ENCODE data around the gene PPP1R1A.
A peak's percentile ranks its signal among the peaks of the same experiment; 100 is the strongest.

PPP1R1A gene

GRCh38 chr12:54569072-54569471, 19.4 kb downstream of the PPP1R1A start:
- no peak overlapping the region for H3K9ac ChIP-seq (ENCODE audit: low read depth, low read length, poor library complexity)
- H3K27ac ChIP-seq (replicated peaks; ENCODE audit: low read length), result no peak overlapping the region
- H2BK120ac ChIP-seq (ENCODE audit: low read depth, low read length), result no peak overlapping the region
- H3K4ac ChIP-seq (ENCODE audit: low read length), result no peak overlapping the region
- DNase-seq (ENCODE audit: low spot score), result no peak
- no peaks in the 10 kb centered on the region for H3K36me3 ChIP-seq (replicated peaks in 1 of 2; ENCODE audit: control insufficient read depth in 2 of 2, insufficient read depth in 2 of 2, low read length in 2 of 2)
- WGBS, 2 donors (ENCODE audit: extremely low coverage in 2 of 2, insufficient read length in 2 of 2, insufficient replicate concordance in 1 of 2), result no CpG with 5 or more reads among the region's 14 CpGs
- peak overlapping the region; percentile 12 for H2BK15ac ChIP-seq (ENCODE audit: low read length)
- no peak overlapping the region for H3K4me3 ChIP-seq (ENCODE audit: low read length in 2 of 2)
- no peaks in the 10 kb centered on the region for H3K27me3 ChIP-seq (ENCODE audit: control insufficient read depth in 3 of 3, insufficient read depth in 3 of 3, low read depth in 1 of 3, low read length in 3 of 3)
- H3K4me1 ChIP-seq (ENCODE audit: control insufficient read depth in 2 of 2, insufficient read depth in 1 of 2, low read depth in 1 of 2, low read length in 2 of 2), result peaks cover 20 to 29% of the 10 kb centered on the region in 2 donors
- H3K79me1 ChIP-seq (ENCODE audit: low read depth, low read length), result no peaks in the 10 kb centered on the region
- no peak overlapping the region for H2AFZ ChIP-seq (ENCODE audit: low read length)
- no peak overlapping the region for H4K91ac ChIP-seq (ENCODE audit: low read depth, low read length, poor library complexity)
- H3K23ac ChIP-seq (ENCODE audit: low read depth, low read length, poor library complexity), result no peak overlapping the region
- no peak overlapping the region for H2BK12ac ChIP-seq (ENCODE audit: low read length)
- H4K8ac ChIP-seq (ENCODE audit: low read depth, low read length), result no peak overlapping the region
- peak overlapping the region; percentile 58 for H3K18ac ChIP-seq (ENCODE audit: low read length)
- H3K14ac ChIP-seq (ENCODE audit: low read length), result no peak overlapping the region
- no peaks in the 10 kb centered on the region for H3K9me3 ChIP-seq (replicated peaks in 1 of 2; ENCODE audit: control insufficient read depth in 2 of 2, insufficient read depth in 1 of 2, low read depth in 1 of 2, low read length in 2 of 2)
- H2AK5ac ChIP-seq (ENCODE audit: low read depth, low read length), result peak overlapping the region; percentile 67
- no peak overlapping the region for H3K4me2 ChIP-seq (ENCODE audit: insufficient read depth, low read length, poor library complexity, severe bottlenecking)
- H2BK5ac ChIP-seq (ENCODE audit: low read length), result no peak overlapping the region

- Histone ChIP-seq H3K4me3 (ENCODE audit: low read length in 2 of 2) (no peak overlapping the region), H4K91ac (ENCODE audit: low read depth, low read length, poor library complexity) (no peak overlapping the region), H3K14ac (ENCODE audit: low read length) (no peak overlapping the region), H2AK5ac (ENCODE audit: low read depth, low read length) (no peak overlapping the region), H3K4ac (ENCODE audit: low read length) (no peak overlapping the region), H2BK12ac (ENCODE audit: low read length) (no peak overlapping the region), H2AFZ (ENCODE audit: low read length) (no peak overlapping the region), H3K27me3 (ENCODE audit: control insufficient read depth in 3 of 3, insufficient read depth in 3 of 3, low read depth in 1 of 3, low read length in 3 of 3) (no peaks in the 10 kb centered on the region), H3K79me1 (ENCODE audit: low read depth, low read length) (no peaks in the 10 kb centered on the region), H4K8ac (ENCODE audit: low read depth, low read length) (no peak overlapping the region), H2BK120ac (ENCODE audit: low read depth, low read length) (no peak overlapping the region), H2BK15ac (ENCODE audit: low read length) (no peak overlapping the region), H3K23ac (ENCODE audit: low read depth, low read length, poor library complexity) (no peak overlapping the region), H3K9ac (ENCODE audit: low read depth, low read length, poor library complexity) (no peak overlapping the region), H3K4me1 (ENCODE audit: control insufficient read depth in 2 of 2, insufficient read depth in 1 of 2, low read depth in 1 of 2, low read length in 2 of 2) (peaks cover 20 to 27% of the 10 kb centered on the region in 2 donors), H2BK5ac (ENCODE audit: low read length) (no peak overlapping the region), H3K18ac (ENCODE audit: low read length) (no peak overlapping the region), H3K9me3 (replicated peaks in 1 of 2; ENCODE audit: control insufficient read depth in 2 of 2, insufficient read depth in 1 of 2, low read depth in 1 of 2, low read length in 2 of 2) (no peaks in the 10 kb centered on the region), H3K27ac (replicated peaks; ENCODE audit: low read length) (no peak overlapping the region), H3K4me2 (ENCODE audit: insufficient read depth, low read length, poor library complexity, severe bottlenecking) (no peak overlapping the region), H3K36me3 (replicated peaks in 1 of 2; ENCODE audit: control insufficient read depth in 2 of 2, insufficient read depth in 2 of 2, low read length in 2 of 2) (no peaks in the 10 kb centered on the region)
- DNase-seq (ENCODE audit: low spot score), result no peak
- no CpG with 5 or more reads among the region's 5 CpGs for WGBS, 2 donors (ENCODE audit: extremely low coverage in 2 of 2, insufficient read length in 2 of 2, insufficient replicate concordance in 1 of 2)
Observed at GRCh38 chr12:54566792-54567191, 21.7 kb downstream of the PPP1R1A start.

- H3K4ac ChIP-seq (ENCODE audit: low read length), result no peak overlapping the region
- no peaks in the 10 kb centered on the region for H3K36me3 ChIP-seq (replicated peaks in 1 of 2; ENCODE audit: control insufficient read depth in 2 of 2, insufficient read depth in 2 of 2, low read length in 2 of 2)
- DNase-seq (ENCODE audit: low spot score), result no peak
- WGBS, 2 donors (ENCODE audit: extremely low coverage in 2 of 2, insufficient read length in 2 of 2, insufficient replicate concordance in 1 of 2), result no CpG with 5 or more reads among the region's 3 CpGs
- peak overlapping the region; percentile 54 for H2AFZ ChIP-seq (ENCODE audit: low read length)
- H3K9me3 ChIP-seq (replicated peaks in 1 of 2; ENCODE audit: control insufficient read depth in 2 of 2, insufficient read depth in 1 of 2, low read depth in 1 of 2, low read length in 2 of 2), result no peaks in the 10 kb centered on the region
- H3K27me3 ChIP-seq (ENCODE audit: control insufficient read depth in 3 of 3, insufficient read depth in 3 of 3, low read depth in 1 of 3, low read length in 3 of 3), result no peaks in the 10 kb centered on the region
- no peak overlapping the region for H2BK12ac ChIP-seq (ENCODE audit: low read length)
- peaks cover 14 to 24% of the 10 kb centered on the region in 2 donors for H3K4me1 ChIP-seq (ENCODE audit: control insufficient read depth in 2 of 2, insufficient read depth in 1 of 2, low read depth in 1 of 2, low read length in 2 of 2)
- H3K4me3 ChIP-seq (ENCODE audit: low read length in 2 of 2), result no peak overlapping the region
- H4K8ac ChIP-seq (ENCODE audit: low read depth, low read length), result no peak overlapping the region
- no peak overlapping the region for H2BK120ac ChIP-seq (ENCODE audit: low read depth, low read length)
- H3K14ac ChIP-seq (ENCODE audit: low read length), result no peak overlapping the region
- no peak overlapping the region for H3K9ac ChIP-seq (ENCODE audit: low read depth, low read length, poor library complexity)
- no peak overlapping the region for H3K23ac ChIP-seq (ENCODE audit: low read depth, low read length, poor library complexity)
- no peak overlapping the region for H2BK5ac ChIP-seq (ENCODE audit: low read length)
- no peak overlapping the region for H3K4me2 ChIP-seq (ENCODE audit: insufficient read depth, low read length, poor library complexity, severe bottlenecking)
- no peaks in the 10 kb centered on the region for H3K79me1 ChIP-seq (ENCODE audit: low read depth, low read length)
- no peak overlapping the region for H3K27ac ChIP-seq (replicated peaks; ENCODE audit: low read length)
- H3K18ac ChIP-seq (ENCODE audit: low read length), result no peak overlapping the region
- H2AK5ac ChIP-seq (ENCODE audit: low read depth, low read length), result no peak overlapping the region
- H4K91ac ChIP-seq (ENCODE audit: low read depth, low read length, poor library complexity), result no peak overlapping the region
- no peak overlapping the region for H2BK15ac ChIP-seq (ENCODE audit: low read length)
Observed at GRCh38 chr12:54565986-54566544, 22.4 kb downstream of the PPP1R1A start.

- no peak overlapping the region for H4K8ac ChIP-seq (ENCODE audit: low read depth, low read length)
- no peak overlapping the region for H3K14ac ChIP-seq (ENCODE audit: low read length)
- no peak overlapping the region for H3K4ac ChIP-seq (ENCODE audit: low read length)
- no peak overlapping the region for H2AK5ac ChIP-seq (ENCODE audit: low read depth, low read length)
- no CpG with 5 or more reads among the region's 10 CpGs for WGBS, 2 donors (ENCODE audit: extremely low coverage in 2 of 2, insufficient read length in 2 of 2, insufficient replicate concordance in 1 of 2)
- no peak overlapping the region for H3K23ac ChIP-seq (ENCODE audit: low read depth, low read length, poor library complexity)
- H3K9ac ChIP-seq (ENCODE audit: low read depth, low read length, poor library complexity), result no peak overlapping the region
- peaks cover 11 to 23% of the 10 kb centered on the region in 2 donors for H3K4me1 ChIP-seq (ENCODE audit: control insufficient read depth in 2 of 2, insufficient read depth in 1 of 2, low read depth in 1 of 2, low read length in 2 of 2)
- no peak overlapping the region for H3K18ac ChIP-seq (ENCODE audit: low read length)
- H3K4me3 ChIP-seq (ENCODE audit: low read length in 2 of 2), result no peak overlapping the region
- no peaks in the 10 kb centered on the region for H3K36me3 ChIP-seq (replicated peaks in 1 of 2; ENCODE audit: control insufficient read depth in 2 of 2, insufficient read depth in 2 of 2, low read length in 2 of 2)
- H3K27ac ChIP-seq (replicated peaks; ENCODE audit: low read length), result no peak overlapping the region
- no peaks in the 10 kb centered on the region for H3K9me3 ChIP-seq (replicated peaks in 1 of 2; ENCODE audit: control insufficient read depth in 2 of 2, insufficient read depth in 1 of 2, low read depth in 1 of 2, low read length in 2 of 2)
- H2BK15ac ChIP-seq (ENCODE audit: low read length), result no peak overlapping the region
- no peak overlapping the region for H3K4me2 ChIP-seq (ENCODE audit: insufficient read depth, low read length, poor library complexity, severe bottlenecking)
- no peaks in the 10 kb centered on the region for H3K27me3 ChIP-seq (ENCODE audit: control insufficient read depth in 3 of 3, insufficient read depth in 3 of 3, low read depth in 1 of 3, low read length in 3 of 3)
- H2BK12ac ChIP-seq (ENCODE audit: low read length), result no peak overlapping the region
- no peak overlapping the region for H2BK120ac ChIP-seq (ENCODE audit: low read depth, low read length)
- no peak overlapping the region for H4K91ac ChIP-seq (ENCODE audit: low read depth, low read length, poor library complexity)
- no peaks in the 10 kb centered on the region for H3K79me1 ChIP-seq (ENCODE audit: low read depth, low read length)
- peak overlapping the region; percentile 54 for H2AFZ ChIP-seq (ENCODE audit: low read length)
- DNase-seq (ENCODE audit: low spot score), result no peak
- no peak overlapping the region for H2BK5ac ChIP-seq (ENCODE audit: low read length)
Observed at GRCh38 chr12:54565310-54565985, 23.0 kb downstream of the PPP1R1A start.
